ENCODE results near the gene KRTAP10-3. TPM values are rescaled to one million over a fixed set of nuclear protein-coding genes. Genes with fewer than 3 reads are reported as not detected.

Gene KRTAP10-3
- polyA plus RNA-seq, 1 donor (not counting 4 experiments of a cell fraction or from before 2014, with no cell fraction given), result not detected

DNA sequence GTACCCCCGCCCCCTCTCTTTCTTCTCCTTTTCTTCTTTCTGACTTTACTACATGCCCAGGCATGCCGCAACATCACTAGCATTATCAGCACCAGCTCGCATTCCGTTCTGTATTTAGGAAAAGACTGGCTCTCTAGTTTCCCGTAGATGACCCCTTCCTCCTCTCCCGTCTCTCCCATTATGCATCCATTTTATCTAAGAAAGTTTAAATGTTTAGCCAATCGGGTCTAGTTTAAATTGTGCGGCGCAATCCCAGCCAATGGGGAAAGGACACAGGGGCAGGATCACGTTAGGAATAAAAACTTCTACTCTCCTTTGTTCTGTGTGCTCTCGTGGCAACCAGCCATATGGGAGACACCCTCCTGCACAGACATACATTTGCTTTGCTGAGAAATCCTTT is 39.5 kb upstream of the KRTAP10-3 start:
- Histone ChIP-seq H3K79me2 (ENCODE audit: control insufficient read depth, insufficient read depth, low read length) (no peaks in the 10 kb centered on the region), H4K20me1 (ENCODE audit: control insufficient read depth, extremely low read depth, insufficient read depth, low read length) (no peaks in the 10 kb centered on the region), H3K27me3 (ENCODE audit: control insufficient read depth, extremely low read depth, insufficient read depth, low read length) (peaks cover under 1% of the 10 kb centered on the region), H3K9ac (ENCODE audit: control insufficient read depth, extremely low read depth, insufficient read depth, low read length) (no peak overlapping the region), H3K36me3 (ENCODE audit: control insufficient read depth in 2 of 2, extremely low read depth in 1 of 2, insufficient read depth in 2 of 2, low read length in 2 of 2) (no peaks in the 10 kb centered on the region), H3K4me2 (ENCODE audit: control insufficient read depth, extremely low read depth, insufficient read depth, low read depth, low read length) (no peak overlapping the region), H3K9me3 (ENCODE audit: control insufficient read depth, low read depth, low read length) (no peaks in the 10 kb centered on the region), H3K9me1 (ENCODE audit: control insufficient read depth, extremely low read depth, insufficient read depth, low read length) (no peaks in the 10 kb centered on the region), H2AFZ (ENCODE audit: control insufficient read depth, low read length) (no peak overlapping the region), H3K4me1 (ENCODE audit: control insufficient read depth, extremely low read depth, insufficient read depth, low read length) (peaks cover 7% of the 10 kb centered on the region), H3K4me3 (ENCODE audit: control insufficient read depth in 2 of 3, extremely low read depth in 1 of 3, insufficient read depth in 2 of 3, low read depth in 1 of 3, low read length in 3 of 3) (no peak overlapping the region), H3K27ac (ENCODE audit: control insufficient read depth, insufficient read depth, low read length) (no peak overlapping the region)
- no peak for DNase-seq (ENCODE audit: low read depth, low spot score)
- dilution Hi-C loops (cut with MboI; ENCODE audit: extremely low pct_ligation_motif_present, low sequenced_read_pairs), result no loop called here
- TF ChIP-seq EZH2 (IDR thresholded peaks at IDR 0.05; ENCODE audit: low read length), result no peak
- TF ChIP-seq, protein P1, sequence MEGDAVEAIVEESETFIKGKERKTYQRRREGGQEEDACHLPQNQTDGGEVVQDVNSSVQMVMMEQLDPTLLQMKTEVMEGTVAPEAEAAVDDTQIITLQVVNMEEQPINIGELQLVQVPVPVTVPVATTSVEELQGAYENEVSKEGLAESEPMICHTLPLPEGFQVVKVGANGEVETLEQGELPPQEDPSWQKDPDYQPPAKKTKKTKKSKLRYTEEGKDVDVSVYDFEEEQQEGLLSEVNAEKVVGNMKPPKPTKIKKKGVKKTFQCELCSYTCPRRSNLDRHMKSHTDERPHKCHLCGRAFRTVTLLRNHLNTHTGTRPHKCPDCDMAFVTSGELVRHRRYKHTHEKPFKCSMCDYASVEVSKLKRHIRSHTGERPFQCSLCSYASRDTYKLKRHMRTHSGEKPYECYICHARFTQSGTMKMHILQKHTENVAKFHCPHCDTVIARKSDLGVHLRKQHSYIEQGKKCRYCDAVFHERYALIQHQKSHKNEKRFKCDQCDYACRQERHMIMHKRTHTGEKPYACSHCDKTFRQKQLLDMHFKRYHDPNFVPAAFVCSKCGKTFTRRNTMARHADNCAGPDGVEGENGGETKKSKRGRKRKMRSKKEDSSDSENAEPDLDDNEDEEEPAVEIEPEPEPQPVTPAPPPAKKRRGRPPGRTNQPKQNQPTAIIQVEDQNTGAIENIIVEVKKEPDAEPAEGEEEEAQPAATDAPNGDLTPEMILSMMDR (optimal IDR thresholded peaks at IDR 0.05 in 1 of 3, IDR thresholded peaks at IDR 0.05 in 1 of 3, conservative IDR thresholded peaks at IDR 0.05 in 1 of 3; ENCODE audit: extremely low read depth in 1 of 3, insufficient read depth in 2 of 3, low read length in 3 of 3), result no peak
- FAIRE-seq, result no peak

GRCh38 chr21:44596068-44596725 is 37.6 kb upstream of the KRTAP10-3 start:
- Histone ChIP-seq H3K9ac (ENCODE audit: control insufficient read depth, extremely low read depth, insufficient read depth, low read length) (no peak overlapping the region), H3K27me3 (ENCODE audit: control insufficient read depth, extremely low read depth, insufficient read depth, low read length) (no peaks in the 10 kb centered on the region), H3K36me3 (ENCODE audit: control insufficient read depth in 2 of 2, extremely low read depth in 1 of 2, insufficient read depth in 2 of 2, low read length in 2 of 2) (no peaks in the 10 kb centered on the region), H3K4me1 (ENCODE audit: control insufficient read depth, extremely low read depth, insufficient read depth, low read length) (peaks cover 7% of the 10 kb centered on the region), H3K9me1 (ENCODE audit: control insufficient read depth, extremely low read depth, insufficient read depth, low read length) (no peaks in the 10 kb centered on the region), H3K4me3 (ENCODE audit: control insufficient read depth in 2 of 3, extremely low read depth in 1 of 3, insufficient read depth in 2 of 3, low read depth in 1 of 3, low read length in 3 of 3) (no peak overlapping the region), H3K9me3 (ENCODE audit: control insufficient read depth, low read depth, low read length) (no peaks in the 10 kb centered on the region), H2AFZ (ENCODE audit: control insufficient read depth, low read length) (no peak overlapping the region), H3K79me2 (ENCODE audit: control insufficient read depth, insufficient read depth, low read length) (no peaks in the 10 kb centered on the region), H3K27ac (ENCODE audit: control insufficient read depth, insufficient read depth, low read length) (no peak overlapping the region), H4K20me1 (ENCODE audit: control insufficient read depth, extremely low read depth, insufficient read depth, low read length) (no peaks in the 10 kb centered on the region), H3K4me2 (ENCODE audit: control insufficient read depth, extremely low read depth, insufficient read depth, low read depth, low read length) (no peak overlapping the region)
- dilution Hi-C loops (cut with MboI; ENCODE audit: extremely low pct_ligation_motif_present, low sequenced_read_pairs), result no loop called here
- DNase-seq (ENCODE audit: low read depth, low spot score) (no peak), FAIRE-seq (peak; percentile 74)
- TF ChIP-seq EZH2 (IDR thresholded peaks at IDR 0.05; ENCODE audit: low read length), result no peak
- TF ChIP-seq, protein P1 (optimal IDR thresholded peaks at IDR 0.05 in 1 of 3, IDR thresholded peaks at IDR 0.05 in 1 of 3, conservative IDR thresholded peaks at IDR 0.05 in 1 of 3; ENCODE audit: extremely low read depth in 1 of 3, insufficient read depth in 2 of 3, low read length in 3 of 3), result no peak

Data from keratinocyte (primary cell).